H9 (cell line): ENCODE measurements around the gene SERPINB11. TPM values are rescaled to one million over a fixed set of nuclear protein-coding genes. Genes with fewer than 3 reads are reported as not detected.

ENCODE experiments used
- DNase-seq: peaks from one replicate; pipeline ENCODE4 v3.0.0-alpha.2; 2017
- H2AFZ ChIP-seq: one replicate; pipeline ENCODE4 v1.6.1; 2013; ENCODE audit warnings: mild to moderate bottlenecking, low read length, control low read depth, moderate library complexity
- H2AK5ac ChIP-seq: 2 replicates; pipeline ENCODE4 v1.6.1; 2013; ENCODE audit warnings: low read length, control low read depth, mixed read lengths; ENCODE audit not compliant: insufficient read length
- H2BK120ac ChIP-seq: one replicate; pipeline ENCODE4 v1.6.1; 2013; ENCODE audit warnings: low read depth, mild to moderate bottlenecking, low read length, control low read depth, inconsistent platforms; ENCODE audit not compliant: poor library complexity, severe bottlenecking
- H2BK12ac ChIP-seq: 2 replicates; pipeline ENCODE4 v1.6.1; 2013; ENCODE audit warnings: low read length, control low read depth, mixed read lengths, low read depth; ENCODE audit not compliant: insufficient read length
- H2BK15ac ChIP-seq: 2 replicates; pipeline ENCODE4 v1.6.1; 2013; ENCODE audit warnings: low read depth, low read length, control low read depth
- H2BK20ac ChIP-seq: one replicate; pipeline ENCODE4 v1.6.1; 2013; ENCODE audit warnings: low read depth, mild to moderate bottlenecking, low read length, control low read depth, inconsistent platforms; ENCODE audit not compliant: poor library complexity, severe bottlenecking
- H2BK5ac ChIP-seq: 2 replicates; pipeline ENCODE4 v1.6.1; 2013; ENCODE audit warnings: low read length, control low read depth, mixed read lengths; ENCODE audit not compliant: insufficient read length
- H3K14ac ChIP-seq: 2 replicates; pipeline ENCODE4 v1.6.1; 2013; ENCODE audit warnings: low read length, control low read depth; ENCODE audit not compliant: insufficient read depth
- H3K18ac ChIP-seq: 2 replicates; pipeline ENCODE4 v1.6.1; 2013; ENCODE audit warnings: low read depth, mild to moderate bottlenecking, mixed read lengths, low read length, control low read depth; ENCODE audit not compliant: insufficient read length
- H3K23ac ChIP-seq: 2 replicates; pipeline ENCODE4 v1.6.1; 2013; ENCODE audit warnings: low read length, control low read depth, mixed read lengths, low read depth; ENCODE audit not compliant: insufficient read length
- H3K23me2 ChIP-seq: 2 replicates; pipeline ENCODE4 v1.6.1; 2013; ENCODE audit warnings: low read depth, mild to moderate bottlenecking, mixed read lengths, low read length, control low read depth; ENCODE audit not compliant: insufficient read length, poor library complexity, severe bottlenecking
- H3K27ac ChIP-seq: 2 replicates; pipeline ENCODE4 v1.5.1; 2013; ENCODE audit warnings: low read length, control low read depth, mixed read lengths, low read depth; ENCODE audit not compliant: insufficient read length
- H3K27me3 ChIP-seq: 2 replicates; pipeline ENCODE4 v1.6.1; 2013; ENCODE audit warnings: low read length, control low read depth, inconsistent platforms; ENCODE audit not compliant: insufficient read depth
- H3K4ac ChIP-seq: 2 replicates; pipeline ENCODE4 v1.6.1; 2013; ENCODE audit warnings: low read depth, mild to moderate bottlenecking, control low read depth, inconsistent platforms, low read length, moderate library complexity
- H3K4me1 ChIP-seq: 2 replicates; pipeline ENCODE4 v1.6.1; 2013; ENCODE audit warnings: low read length, control low read depth, inconsistent platforms; ENCODE audit not compliant: insufficient read depth
- H3K4me2 ChIP-seq: 2 replicates; pipeline ENCODE4 v1.6.1; 2013; ENCODE audit warnings: low read length, control low read depth, mixed read lengths; ENCODE audit not compliant: insufficient read length, insufficient read depth
- H3K56ac ChIP-seq: 2 replicates; pipeline ENCODE4 v1.6.1; 2013; ENCODE audit warnings: low read depth, mild to moderate bottlenecking, mixed read lengths, low read length, control low read depth; ENCODE audit not compliant: insufficient read length
- H3K79me1 ChIP-seq: 2 replicates; pipeline ENCODE4 v1.6.1; 2013; ENCODE audit warnings: low read depth, mild to moderate bottlenecking, moderate library complexity, low read length, control low read depth, inconsistent platforms; ENCODE audit not compliant: insufficient read depth, poor library complexity, severe bottlenecking
- H3K79me2 ChIP-seq: 2 replicates; pipeline ENCODE4 v1.6.1; 2013; ENCODE audit warnings: low read length, control low read depth, inconsistent platforms; ENCODE audit not compliant: insufficient read depth
- H3K9ac ChIP-seq: 2 replicates; pipeline ENCODE4 v1.6.1; 2013; ENCODE audit warnings: low read length, control low read depth, mixed read lengths; ENCODE audit not compliant: insufficient read length; ENCODE audit errors: extremely low read depth
- H3K9me3 ChIP-seq: one replicate; pipeline ENCODE4 v1.6.1; 2013; ENCODE audit warnings: low read depth, low read length, inconsistent platforms; ENCODE audit not compliant: control insufficient read depth
- H3T11ph ChIP-seq: one replicate; pipeline ENCODE4 v1.6.1; 2013; ENCODE audit warnings: mild to moderate bottlenecking, low read length, control low read depth, inconsistent platforms
- H4K20me1 ChIP-seq: one replicate; pipeline ENCODE4 v1.6.1; 2013; ENCODE audit not compliant: control insufficient read depth, insufficient read length, insufficient read depth
- H4K5ac ChIP-seq: 2 replicates; pipeline ENCODE4 v1.6.1; 2013; ENCODE audit warnings: low read depth, mild to moderate bottlenecking, mixed read lengths, low read length, control low read depth; ENCODE audit not compliant: insufficient read length
- H4K8ac ChIP-seq: replicated peaks from 2 replicates; pipeline ENCODE4 v1.6.1; 2013; ENCODE audit warnings: low read length, control low read depth, mixed read lengths, low read depth; ENCODE audit not compliant: insufficient read length
- H4K91ac ChIP-seq: 2 replicates; pipeline ENCODE4 v1.6.1; 2013; ENCODE audit warnings: low read depth, mild to moderate bottlenecking, moderate library complexity, mixed read lengths, low read length, control low read depth; ENCODE audit not compliant: insufficient read length
- H3K27ac Mint-ChIP-seq, 3 experiments: 2 replicates in 2 of 3; 3 replicates in 1 of 3; pipeline ENCODE4 v1.8.0; 2020 to 2021; ENCODE audit warnings: mixed read lengths in 3 of 3, mild to moderate bottlenecking in 1 of 3, moderate library complexity in 1 of 3
- H3K27me3 Mint-ChIP-seq: 2 replicates; pipeline ENCODE4 v1.8.0; 2021; ENCODE audit warnings: low read depth, mild to moderate bottlenecking, moderate library complexity, mixed read lengths
- H3K36me3 Mint-ChIP-seq, 3 experiments: 2 replicates in 2 of 3; 3 replicates in 1 of 3; pipeline ENCODE4 v1.8.0; 2020 to 2021; ENCODE audit warnings: low read depth in 3 of 3, mixed read lengths in 3 of 3; ENCODE audit not compliant: insufficient read depth in 1 of 3
- H3K4me1 Mint-ChIP-seq, 2 experiments: 2 replicates each; pipeline ENCODE4 v1.8.0; 2020; ENCODE audit warnings: mixed read lengths in 2 of 2
- H3K4me3 Mint-ChIP-seq, 2 experiments: 2 replicates in 1 of 2; 3 replicates in 1 of 2; pipeline ENCODE4 v1.8.0; 2020 to 2021; ENCODE audit warnings: mild to moderate bottlenecking in 2 of 2, mixed read lengths in 2 of 2, moderate library complexity in 1 of 2
- H3K9me3 Mint-ChIP-seq, 2 experiments: 2 replicates in 1 of 2; 3 replicates in 1 of 2; pipeline ENCODE4 v1.8.0; 2020; ENCODE audit warnings: mild to moderate bottlenecking in 2 of 2, mixed read lengths in 2 of 2, moderate library complexity in 1 of 2
- total RNA-seq: library from RNA; stranded (reverse); gene quantifications from 2 replicates; pipeline ENCODE4 v1.2.1, GENCODE V29; 2021
- TF ChIP-seq, protein P1 (sequence below): fragments of 200-600 bp; sonication (generic); conservative IDR thresholded peaks from 3 replicates; pipeline ENCODE4 v1.8.0; 2021; ENCODE audit warnings: antibody characterized with exemption, mild to moderate bottlenecking

SERPINB11 gene
- total RNA-seq, 1 experiment from 2014 or later, result not detected

DNA sequence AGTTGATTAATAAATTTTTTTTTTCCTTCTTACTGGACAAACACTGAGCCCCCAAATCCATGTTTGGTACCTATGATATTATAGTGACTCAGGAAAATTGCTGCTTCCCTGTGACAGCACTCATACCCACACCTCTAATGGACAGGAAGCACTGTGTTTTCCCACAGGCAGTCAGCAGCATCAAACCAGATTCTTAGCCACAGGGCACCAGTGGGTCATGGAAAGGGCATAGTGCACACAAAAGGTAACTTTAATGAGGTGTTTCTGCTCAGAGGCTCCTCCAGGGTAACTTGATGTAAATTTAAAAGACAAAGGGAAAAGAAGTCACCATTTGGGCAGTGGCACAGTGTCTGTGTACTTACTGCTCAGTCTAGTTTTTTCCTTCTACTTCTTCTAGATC, 34.1 kb downstream of the SERPINB11 start:
- Histone ChIP-seq H3K4me2 (no peak overlapping the region), H4K5ac (no peak overlapping the region), H3K9ac (no peak overlapping the region), H4K20me1 (no peaks in the 10 kb centered on the region), H3K4ac (no peak overlapping the region), H3K14ac (no peak overlapping the region), H4K91ac (no peak overlapping the region), H3K9me3 (no peaks in the 10 kb centered on the region), H3K27ac (no peak overlapping the region), H3K56ac (no peak overlapping the region), H3K23me2 (no peaks in the 10 kb centered on the region), H2BK20ac (no peak overlapping the region), H3T11ph (no peak overlapping the region), H3K23ac (no peak overlapping the region), H2AK5ac (no peak overlapping the region), H2BK15ac (no peak overlapping the region), H2BK12ac (no peak overlapping the region), H2BK5ac (no peak overlapping the region), H2AFZ (no peak overlapping the region), H2BK120ac (no peak overlapping the region), H3K18ac (no peak overlapping the region), H3K79me2 (no peaks in the 10 kb centered on the region), H3K79me1 (no peaks in the 10 kb centered on the region), H3K4me1 (no peaks in the 10 kb centered on the region; the same call in 1 of the 2 replicates), H3K27me3 (no peaks in the 10 kb centered on the region), H4K8ac (no peak overlapping the region)
- no peak for DNase-seq
- TF ChIP-seq, protein P1, sequence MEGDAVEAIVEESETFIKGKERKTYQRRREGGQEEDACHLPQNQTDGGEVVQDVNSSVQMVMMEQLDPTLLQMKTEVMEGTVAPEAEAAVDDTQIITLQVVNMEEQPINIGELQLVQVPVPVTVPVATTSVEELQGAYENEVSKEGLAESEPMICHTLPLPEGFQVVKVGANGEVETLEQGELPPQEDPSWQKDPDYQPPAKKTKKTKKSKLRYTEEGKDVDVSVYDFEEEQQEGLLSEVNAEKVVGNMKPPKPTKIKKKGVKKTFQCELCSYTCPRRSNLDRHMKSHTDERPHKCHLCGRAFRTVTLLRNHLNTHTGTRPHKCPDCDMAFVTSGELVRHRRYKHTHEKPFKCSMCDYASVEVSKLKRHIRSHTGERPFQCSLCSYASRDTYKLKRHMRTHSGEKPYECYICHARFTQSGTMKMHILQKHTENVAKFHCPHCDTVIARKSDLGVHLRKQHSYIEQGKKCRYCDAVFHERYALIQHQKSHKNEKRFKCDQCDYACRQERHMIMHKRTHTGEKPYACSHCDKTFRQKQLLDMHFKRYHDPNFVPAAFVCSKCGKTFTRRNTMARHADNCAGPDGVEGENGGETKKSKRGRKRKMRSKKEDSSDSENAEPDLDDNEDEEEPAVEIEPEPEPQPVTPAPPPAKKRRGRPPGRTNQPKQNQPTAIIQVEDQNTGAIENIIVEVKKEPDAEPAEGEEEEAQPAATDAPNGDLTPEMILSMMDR, result no peak
- Mint-ChIP-seq H3K9me3 (no peaks in the 10 kb centered on the region; a peak in 2 of 5 replicates), H3K4me1 (no peaks in the 10 kb centered on the region), H3K27ac (no peak overlapping the region), H3K4me3 (no peak overlapping the region), H3K36me3 (no peaks in the 10 kb centered on the region; a peak in 1 of 7 replicates), H3K27me3 (no peaks in the 10 kb centered on the region; the same call in 1 of the 2 replicates)
